NCI-H524 (cell line): ENCODE results near the gene C1orf35.
A peak's percentile ranks its signal among the peaks of the same experiment; 100 is the strongest.

Experiments used
- DNase-seq, 2 experiments: peaks; one replicate each; lab custom pipeline; 2025; lab: John Stamatoyannopoulos, UW

C1orf35 gene

DNA sequence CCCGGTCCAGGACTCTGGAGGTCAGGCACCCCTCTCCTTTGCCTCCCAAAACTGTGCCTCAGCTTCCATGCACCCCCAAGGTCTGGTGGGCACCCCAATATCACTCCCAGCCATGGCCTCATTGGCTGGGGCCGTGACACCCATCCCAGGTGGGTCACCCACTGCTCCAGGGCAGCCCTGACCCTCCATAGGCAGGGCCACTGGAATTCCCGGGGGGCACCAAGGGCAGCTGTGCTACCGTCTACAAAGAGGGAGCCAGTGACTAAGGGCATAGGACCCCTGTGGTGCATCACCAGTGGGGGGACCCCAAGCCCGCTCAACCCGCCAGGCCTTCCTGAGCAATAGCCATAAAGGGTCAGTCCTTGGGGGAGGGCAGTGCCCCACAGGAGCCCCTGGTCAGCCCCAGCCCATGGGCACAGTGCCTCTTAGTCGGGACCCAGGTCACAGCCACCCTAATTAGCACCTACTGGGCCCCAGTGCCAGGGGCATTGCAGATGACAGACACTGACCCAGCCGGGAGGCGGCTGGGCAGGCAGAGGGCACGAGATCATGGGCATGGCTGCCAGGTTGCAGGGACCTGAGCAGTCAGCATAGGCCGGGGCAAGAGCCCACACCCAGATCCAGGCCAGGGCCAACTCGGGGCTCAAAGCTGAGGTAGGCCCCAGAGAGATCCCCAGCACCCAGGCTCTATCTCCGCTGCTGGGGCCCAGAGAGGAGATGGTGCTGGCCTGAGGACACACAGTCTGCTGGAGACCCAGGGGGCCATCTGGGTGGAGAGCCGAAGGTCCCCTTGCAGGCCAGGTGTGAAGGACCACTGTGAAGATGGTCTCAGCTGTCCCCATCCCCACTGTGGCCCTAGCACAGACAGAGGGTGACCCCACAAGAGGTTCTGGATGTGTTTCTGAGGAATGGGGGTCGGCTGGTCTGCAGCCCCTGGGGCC, 39.6 kb downstream of the C1orf35 start:
- no peak for DNase-seq

DNA sequence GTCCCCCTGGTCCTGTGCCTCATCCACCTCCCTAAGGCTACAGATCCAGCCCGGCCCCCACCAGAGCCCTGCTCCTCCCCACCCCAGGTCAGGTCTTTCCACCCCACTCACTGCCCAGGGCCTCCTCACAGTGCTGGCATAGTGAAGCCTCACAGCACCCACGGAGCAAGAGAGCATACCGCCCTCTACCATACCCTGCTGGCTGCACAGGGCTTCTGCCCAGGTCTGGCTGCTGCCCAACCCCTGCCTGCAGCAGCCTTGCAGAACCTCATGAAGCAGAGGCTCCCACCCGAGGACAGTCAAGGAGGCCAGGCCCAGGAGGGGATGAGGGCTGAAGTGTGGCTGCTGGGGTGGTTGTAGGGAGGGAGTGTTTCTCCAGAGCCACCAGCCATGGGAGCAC, 40.3 kb downstream of the C1orf35 start:
- no peak for DNase-seq

DNA sequence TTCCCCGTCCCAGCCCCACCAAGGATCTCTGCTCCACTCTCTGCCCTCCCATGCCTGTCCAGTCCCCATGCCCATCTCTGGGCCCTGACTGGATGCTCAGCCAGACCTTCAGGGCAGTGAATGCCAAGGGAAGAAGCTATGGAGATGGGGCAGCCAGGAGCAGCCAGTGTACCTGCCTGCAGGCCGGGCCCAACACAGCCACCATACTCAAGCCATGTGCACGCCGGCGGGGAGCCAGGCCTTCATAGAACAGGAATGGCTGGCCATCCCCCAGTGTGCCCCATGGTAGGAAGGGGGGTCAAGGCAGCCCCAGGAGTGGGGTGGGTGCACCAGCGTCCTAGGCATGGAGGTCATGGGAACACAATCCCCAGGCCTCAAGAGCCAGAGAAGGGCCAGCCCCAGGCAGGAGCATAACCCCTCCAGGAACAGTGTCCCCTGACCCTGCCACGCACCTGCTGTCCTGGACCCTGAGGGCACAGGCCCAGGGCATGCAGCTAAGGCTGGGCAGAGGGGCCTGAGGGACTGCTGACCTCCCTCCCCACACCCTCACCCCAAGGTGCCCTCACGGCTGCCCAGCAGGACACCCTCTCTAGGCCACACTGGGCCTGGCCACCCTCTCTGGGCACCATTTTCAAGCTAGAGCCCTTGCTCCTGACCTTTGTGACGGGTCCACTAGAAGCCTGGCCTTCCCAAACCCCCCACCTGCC, 40.9 kb downstream of the C1orf35 start:
- DNase-seq: no peak

DNA sequence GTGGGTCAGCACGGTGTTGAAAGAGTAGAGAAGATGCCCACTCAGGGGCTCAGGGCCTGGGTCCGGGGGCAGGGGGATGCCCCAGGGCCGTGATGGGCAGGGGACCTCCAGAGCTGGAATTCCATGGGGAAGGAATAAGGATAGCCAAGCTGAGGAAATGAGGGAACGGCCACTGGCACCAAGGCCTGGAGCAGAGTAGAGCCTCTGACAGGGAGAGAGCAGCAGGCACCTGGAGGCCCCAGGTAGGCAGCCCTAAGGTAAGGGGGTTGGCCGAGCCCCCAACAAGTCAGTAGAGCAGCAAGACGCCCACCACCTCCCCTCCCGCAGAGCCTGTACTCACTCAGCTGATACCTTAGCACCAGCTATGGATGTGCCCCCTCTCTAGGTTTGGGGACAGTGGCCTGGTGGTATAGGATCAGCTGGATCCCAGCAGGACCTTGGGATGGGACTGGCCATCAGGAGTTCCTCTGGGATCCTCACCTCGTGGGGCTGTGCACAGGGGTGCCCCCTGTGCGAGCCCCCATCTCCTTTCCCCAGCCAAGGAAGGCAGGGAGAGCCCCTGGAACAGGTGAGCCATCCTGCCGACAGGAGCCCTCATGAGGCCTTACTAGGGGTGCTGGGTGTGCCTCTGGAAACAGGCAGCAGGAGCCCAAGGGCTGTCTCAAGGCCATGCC, 41.6 kb downstream of the C1orf35 start:
- DNase-seq: no peak

DNA sequence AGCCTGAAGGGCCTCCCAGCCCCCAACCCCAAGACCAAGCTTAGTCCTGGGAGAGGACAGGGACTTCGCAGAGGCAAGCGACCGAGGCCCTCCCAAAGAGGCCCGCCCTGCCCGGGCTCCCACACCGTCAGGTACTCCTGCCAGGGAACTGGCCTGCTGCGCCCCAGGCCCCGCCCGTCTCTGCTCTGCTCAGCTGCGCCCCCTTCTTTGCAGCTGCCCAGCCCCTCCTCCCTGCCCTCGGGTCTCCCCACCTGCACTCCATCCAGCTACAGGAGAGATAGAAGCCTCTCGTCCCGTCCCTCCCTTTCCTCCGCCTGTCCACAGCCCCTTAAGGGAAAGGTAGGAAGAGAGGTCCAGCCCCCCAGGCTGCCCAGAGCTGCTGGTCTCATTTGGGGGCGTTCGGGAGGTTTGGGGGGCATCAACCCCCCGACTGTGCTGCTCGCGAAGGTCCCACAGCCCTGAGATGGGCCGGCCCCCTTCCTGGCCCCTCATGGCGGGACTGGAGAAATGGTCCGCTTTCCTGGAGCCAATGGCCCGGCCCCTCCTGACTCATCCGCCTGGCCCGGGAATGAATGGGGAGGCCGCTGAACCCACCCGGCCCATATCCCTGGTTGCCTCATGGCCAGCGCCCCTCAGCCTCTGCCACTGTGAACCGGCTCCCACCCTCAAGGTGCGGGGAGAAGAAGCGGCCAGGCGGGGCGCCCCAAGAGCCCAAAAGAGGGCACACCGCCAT, 42.5 kb downstream of the C1orf35 start:
- no peak for DNase-seq

DNA sequence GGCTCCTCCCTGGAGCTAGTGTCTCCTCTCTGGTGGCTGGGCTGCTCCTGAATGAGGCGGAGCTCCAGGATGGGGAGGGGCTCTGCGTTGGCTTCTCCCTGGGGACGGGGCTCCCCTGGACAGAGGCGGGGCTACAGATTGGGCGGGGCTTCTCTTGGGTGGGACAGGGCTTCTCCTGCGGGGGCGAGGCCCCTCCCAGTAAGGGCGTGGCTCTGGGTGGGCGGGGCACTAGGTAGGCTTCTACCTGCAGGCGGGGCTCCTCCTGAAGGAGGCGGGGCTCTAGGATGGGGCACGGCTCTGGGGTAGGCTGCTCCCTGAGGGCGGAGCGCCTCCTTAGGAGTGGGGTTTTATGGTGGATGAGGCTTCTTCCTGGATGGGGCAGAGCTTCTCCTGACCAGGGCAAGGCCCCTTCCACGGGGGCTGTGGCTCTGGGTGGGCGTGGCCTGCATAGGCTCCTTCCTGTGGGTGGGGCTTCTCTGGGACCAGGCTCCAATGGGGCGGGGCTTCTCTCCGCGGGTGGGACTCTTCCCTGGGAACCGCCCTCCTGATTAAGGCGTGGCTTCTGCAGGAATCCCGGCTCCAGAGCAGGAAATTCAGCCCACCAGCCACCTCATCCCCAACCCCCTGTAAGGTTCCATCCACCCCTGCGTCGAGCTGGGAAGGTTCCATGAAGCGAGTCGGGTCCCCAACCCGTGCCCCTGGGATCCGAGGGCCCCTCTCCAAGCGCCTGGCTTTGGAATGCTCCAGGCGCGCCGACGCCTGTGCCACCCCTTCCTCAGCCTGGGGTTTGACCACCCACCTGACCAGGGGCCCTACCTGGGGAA, 43.3 kb downstream of the C1orf35 start:
- peak in 1 of 2 experiments; percentile 29 for DNase-seq

DNA sequence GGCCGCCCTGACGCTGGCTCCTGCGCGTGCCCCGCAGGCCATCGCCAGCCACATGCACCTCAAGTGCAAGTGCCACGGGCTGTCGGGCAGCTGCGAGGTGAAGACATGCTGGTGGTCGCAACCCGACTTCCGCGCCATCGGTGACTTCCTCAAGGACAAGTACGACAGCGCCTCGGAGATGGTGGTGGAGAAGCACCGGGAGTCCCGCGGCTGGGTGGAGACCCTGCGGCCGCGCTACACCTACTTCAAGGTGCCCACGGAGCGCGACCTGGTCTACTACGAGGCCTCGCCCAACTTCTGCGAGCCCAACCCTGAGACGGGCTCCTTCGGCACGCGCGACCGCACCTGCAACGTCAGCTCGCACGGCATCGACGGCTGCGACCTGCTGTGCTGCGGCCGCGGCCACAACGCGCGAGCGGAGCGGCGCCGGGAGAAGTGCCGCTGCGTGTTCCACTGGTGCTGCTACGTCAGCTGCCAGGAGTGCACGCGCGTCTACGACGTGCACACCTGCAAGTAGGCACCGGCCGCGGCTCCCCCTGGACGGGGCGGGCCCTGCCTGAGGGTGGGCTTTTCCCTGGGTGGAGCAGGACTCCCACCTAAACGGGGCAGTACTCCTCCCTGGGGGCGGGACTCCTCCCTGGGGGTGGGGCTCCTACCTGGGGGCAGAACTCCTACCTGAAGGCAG, 44.0 kb downstream of the C1orf35 start:
- peak in 1 of 2 experiments; percentile 13 for DNase-seq

DNA sequence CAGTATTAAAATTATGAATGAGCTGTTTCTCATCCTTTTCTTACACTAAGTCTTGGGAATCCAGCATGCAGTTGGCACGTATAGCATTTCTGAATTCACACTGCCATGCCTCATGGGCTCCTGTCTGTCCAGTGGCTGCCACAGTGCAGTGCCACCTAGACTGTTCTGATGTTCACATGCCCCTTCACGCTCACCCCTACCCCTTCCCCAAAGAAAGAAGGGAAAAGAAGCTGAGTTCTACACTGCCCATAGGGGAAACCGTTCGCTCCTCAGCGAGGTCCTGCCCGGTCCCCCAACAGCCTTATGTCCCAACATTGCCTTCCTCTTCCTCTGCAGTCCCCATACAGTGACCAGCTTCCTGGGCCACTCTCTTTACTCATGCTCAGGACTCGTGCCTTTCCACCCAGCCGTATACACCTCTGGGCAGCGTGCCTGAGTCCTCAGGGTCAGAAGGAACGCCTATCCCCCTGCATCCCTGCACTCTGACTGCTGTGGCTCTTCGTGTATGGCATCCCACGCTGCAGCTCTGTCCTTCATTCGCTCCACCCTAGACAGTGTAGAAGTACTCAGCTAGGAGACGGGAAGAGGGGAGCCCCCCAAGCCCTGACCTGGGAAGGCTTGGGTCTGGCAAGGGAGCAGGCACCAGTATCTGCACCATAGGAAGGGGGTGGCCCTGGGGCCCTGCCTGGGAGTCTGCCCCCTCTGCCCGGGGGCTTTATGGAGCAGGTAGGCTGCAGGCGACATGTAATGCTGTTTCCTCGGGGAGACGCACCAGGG, 44.8 kb downstream of the C1orf35 start:
- no peak for DNase-seq
